Ramos (cell line): Measurements from ENCODE around the gene MINDY4B.

Experiments used
- in situ Hi-C: fragments of 300-500 bp; cut with MboI; formaldehyde crosslinking; loops from one replicate; pipeline ENCODE4 v1.14.3; 2022; ENCODE audit warnings: low sequenced_read_pairs; ENCODE audit not compliant: unreplicated experiment

The MINDY4B gene

DNA sequence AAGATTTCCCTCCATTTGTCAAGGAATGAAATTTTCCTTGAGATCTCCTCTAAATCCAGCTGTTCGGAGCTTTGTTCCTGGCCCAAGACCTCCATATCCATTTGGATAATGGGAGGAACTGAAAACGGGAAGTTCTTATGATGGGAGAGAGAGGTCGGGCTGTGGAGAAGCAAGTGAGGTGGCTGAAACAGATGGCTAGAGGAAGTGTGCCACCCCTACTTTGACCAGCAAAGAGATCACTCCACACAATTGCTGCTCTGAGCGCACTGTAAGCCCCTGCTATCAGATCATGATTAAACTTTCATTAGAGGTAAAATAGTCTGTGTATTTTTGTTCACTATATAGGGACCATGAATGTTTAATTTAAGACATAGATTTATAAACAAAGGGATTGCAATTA, at the start of gene MINDY4B:
TSS of gene MINDY4B (minus strand) at position 101 of the 400 bp plus-strand sequence. CDS start at position 101, 0 bp downstream.
- in situ Hi-C loops: no loop called here

DNA sequence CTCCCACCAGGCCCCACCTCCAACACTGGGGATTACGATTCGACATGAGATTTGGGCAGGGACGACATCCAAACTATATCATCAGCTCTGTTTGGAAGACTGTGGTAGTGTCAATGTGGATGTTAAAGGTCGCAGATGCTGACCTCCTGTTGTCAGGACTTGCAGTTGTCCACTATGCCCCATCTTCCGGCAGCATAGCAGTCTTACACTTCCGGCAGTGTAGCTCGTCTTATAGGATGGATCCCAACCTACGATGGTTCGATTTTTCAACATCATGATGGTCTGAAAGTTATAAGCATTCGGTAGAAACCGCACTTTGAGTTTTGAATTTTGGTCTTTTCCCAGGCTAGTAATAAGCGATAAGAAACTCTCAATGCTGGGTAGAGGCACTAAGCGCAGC, 46.7 kb upstream of the MINDY4B start:
- in situ Hi-C loops: no loop called here

DNA sequence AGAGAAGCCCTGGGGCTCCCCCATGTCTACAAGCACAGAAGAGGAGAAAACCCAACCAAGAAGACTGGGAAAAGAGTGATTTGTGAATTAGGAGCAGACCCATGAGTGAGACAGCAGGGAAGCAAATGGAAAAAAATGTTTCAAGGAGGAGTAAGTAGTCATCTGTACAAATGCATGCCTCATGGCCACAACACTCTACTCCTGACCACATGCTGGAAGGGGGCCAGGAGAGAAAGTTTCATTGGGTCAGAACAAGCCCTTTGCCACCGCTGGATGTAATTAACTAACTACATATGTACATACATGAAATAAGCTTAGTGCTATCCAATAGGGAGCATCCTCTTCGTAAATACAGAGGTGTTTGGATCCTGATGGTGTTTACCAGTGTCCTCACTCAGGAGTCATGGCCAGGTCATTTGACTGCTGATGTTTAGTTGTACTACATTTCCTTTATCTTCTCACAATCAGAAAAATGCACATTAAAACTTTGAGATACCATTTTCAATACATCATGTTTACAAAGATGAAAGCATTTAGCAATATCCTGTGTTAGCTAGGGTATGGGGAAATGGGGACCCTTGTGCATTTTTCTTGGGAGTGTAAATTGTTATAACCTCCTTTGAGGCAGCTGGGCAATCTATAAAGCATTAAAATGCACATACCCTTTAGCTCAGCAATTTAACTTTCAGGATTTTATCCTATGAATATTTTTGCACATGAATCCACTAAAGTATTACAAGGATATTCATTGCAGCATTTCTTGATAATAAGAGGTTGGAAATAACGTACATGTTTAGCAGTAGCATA, 40.2 kb upstream of the MINDY4B start:
- in situ Hi-C loops: no loop called here

DNA sequence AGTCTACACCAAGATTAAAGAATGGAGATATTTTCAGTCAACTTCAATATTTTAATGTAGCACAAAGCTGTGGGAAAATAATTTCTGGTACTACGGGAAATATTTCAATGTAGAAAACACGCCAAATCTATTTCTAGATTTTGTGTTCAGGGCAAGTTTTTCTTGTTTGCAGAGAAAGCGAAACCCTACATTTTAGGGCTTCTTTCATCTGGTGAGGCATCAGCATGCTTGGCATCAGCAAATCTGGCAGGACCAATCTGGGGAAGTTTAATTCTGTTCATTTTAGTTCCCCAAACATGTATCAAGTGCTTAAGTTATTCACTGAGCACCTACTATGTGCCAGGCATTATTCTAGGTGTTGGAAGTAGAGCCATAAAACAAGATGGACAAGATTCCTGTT, 37.0 kb upstream of the MINDY4B start:
- in situ Hi-C loops: no loop called here

DNA sequence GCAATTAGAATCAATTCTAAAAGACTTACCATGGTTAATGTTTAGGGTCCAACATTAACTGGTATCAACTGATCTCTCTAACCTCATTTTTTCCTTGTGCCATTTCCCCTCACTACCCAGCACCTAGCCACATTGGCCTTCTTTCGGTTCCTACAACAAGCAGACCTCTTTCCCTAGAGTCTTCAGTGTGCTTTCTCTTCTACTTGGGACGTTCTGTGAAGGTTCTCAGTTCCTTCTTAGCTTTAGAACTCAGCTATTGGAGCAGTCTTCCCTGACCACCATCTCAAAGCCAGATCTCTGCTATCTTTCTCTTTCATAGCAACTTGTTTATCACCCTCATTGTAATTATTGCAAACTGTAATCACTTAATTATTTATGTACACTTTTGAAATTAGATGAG, 31.5 kb upstream of the MINDY4B start:
- in situ Hi-C loops: no loop called here

DNA sequence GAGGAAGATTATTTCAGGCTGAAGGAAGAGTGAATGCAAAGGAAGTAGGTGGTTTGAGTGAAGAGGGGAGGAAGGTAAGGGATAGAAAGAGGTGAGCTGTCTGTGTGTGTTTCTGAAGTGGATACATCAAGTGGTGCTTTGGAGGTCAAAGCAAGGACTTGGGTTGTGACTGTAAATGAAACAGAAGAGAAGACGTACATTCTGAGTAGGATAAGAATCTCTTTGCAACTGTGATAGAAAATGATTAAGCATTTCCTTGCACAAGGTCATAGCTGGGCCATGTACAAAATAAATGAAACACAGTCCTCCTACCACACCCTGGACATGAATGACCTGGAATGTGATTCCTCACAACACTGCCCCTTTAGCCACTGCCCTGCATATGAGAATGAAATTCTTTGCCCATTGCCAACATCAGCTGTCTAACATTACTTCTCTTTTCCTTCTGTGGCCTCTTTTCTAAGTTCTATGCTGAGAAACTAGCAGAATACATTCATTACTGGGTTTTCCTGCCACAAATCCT, 28.3 kb upstream of the MINDY4B start:
- in situ Hi-C loops: no loop called here

DNA sequence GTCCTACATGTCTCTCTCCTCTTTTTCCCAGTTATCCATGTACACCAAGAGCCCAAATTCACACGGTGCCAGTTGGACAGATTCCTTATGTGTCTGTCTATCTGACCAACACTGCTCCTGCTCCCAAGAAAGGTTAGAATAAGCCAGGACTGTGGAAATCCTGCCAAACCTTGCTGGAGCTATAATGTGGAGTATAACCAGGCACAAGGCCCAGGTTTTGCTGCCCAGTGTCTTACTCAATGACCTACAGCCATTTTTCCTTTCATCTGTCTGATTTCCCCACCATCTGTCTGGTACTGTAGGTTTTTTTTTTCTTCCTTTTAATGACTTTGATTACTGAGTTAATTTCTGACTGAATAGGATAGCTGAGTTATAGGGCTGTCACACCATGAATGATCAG, 26.5 kb upstream of the MINDY4B start:
- in situ Hi-C loops: no loop called here

DNA sequence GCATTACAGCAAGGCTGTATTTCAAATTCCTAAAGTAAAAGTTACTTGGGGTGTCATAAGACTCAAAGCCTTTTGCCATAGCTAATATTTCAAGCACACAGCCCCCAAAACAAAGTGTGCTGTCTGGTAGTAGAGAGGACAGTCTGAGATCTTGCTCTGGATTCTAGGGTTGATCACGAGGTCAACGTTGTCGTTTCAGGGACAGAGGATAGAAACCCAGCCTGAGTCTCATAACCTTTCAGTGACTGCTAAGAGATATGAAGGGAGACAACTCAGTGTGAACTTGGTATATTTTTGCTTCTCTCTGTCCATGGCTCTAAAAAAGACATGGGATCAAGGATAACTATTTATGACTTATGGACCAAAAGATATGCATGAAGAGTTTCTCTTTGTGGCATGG, 25.6 kb upstream of the MINDY4B start:
- in situ Hi-C loops: no loop called here

DNA sequence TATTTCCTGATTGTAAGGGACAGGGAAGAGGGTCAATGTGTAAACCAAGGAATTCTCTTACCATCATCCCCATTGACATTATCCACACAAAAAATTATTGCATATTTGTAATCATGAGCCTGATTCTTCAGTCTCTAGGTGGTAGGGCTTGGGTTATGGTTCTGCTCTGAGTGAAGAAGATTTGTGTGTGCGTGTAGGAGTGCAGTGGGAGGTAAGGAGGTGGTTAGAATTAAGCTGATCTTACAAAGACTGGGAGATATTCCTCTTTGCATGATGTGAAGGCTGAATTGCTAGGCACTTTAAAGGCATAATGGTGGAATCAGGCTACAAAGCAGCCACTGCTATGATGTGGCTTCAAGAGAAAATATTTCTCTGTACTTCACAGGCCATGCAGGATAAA, 23.0 kb upstream of the MINDY4B start:
- in situ Hi-C loops: no loop called here

DNA sequence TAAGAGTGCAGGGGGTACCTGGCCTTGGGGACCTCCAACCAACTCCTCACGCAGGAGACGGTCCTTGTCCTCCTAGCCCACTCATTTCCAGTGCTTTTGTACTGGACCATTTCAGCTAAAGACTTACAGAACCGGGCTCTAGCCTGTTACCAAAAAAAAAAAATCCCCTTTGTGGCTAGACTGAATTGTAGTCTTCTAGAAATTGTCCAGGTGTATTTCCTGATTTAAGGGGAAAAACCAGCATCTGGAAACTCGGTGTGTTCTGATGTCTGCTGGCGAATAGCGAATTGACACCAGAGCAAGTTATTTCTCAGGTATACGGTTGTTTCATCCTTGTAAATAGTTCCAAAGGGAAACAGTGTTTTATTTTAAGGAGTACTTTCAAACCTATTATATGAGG, 21.1 kb upstream of the MINDY4B start:
- in situ Hi-C loops: no loop called here

DNA sequence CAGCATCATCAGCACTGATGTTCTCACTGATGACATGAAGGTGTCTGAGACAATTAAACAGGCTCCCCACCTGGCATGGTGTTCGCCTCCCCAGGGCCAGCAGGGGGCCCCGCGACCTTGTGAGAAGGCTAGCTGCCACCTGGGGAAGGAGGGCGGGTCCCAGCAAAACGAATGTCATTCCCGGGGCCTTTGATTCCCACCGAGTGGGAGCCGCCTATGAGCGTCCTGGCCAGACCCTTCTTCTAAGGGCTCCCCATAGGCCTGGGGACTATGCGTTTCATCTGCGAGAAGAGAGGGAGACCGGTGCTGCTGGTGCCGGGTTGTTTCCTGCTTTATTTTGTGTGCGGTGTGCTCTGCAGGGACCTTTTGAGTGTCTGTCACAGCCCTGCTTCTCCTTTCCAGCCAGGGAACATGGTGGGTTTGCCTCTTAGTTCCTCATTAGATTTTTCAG, 20.5 kb upstream of the MINDY4B start:
- in situ Hi-C loops: no loop called here

DNA sequence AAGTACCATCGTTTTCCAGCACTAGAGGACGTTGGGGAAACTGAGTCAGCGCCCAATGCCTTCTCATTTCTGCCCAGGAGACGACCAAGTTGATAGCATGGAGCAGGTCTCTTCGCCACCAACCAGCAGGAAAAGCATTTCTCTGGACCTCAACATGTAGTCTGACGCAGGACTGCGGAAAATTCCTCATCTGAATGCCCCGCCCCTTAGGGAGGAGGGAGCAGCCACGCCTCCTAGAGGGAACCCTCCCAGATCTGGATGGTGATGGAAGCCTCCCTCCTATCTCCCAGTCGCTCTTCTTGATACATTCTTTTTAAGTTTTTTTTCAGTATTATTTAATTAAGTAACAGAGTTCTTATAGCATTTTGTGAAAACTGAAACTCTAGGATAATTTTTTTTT, 17.4 kb upstream of the MINDY4B start:
- in situ Hi-C loops: no loop called here

DNA sequence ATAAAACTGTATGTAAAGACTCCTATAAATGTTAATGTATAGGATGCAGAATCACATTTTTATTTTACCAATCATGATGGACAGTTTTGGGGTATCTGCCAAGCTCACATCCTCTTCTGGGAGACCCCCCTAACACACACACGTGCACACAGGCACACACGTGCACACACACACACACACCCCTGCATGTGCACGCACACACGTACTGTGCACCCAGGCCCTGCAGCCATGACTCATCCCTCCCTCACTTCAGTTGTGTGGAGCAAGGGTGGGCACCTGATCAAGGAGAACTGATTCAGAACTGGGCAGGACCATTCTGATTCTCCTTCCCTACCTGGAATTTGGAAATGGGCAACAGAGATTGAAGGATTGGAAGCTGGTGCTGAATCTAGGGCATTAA, 16.0 kb upstream of the MINDY4B start:
- in situ Hi-C loops: no loop called here

DNA sequence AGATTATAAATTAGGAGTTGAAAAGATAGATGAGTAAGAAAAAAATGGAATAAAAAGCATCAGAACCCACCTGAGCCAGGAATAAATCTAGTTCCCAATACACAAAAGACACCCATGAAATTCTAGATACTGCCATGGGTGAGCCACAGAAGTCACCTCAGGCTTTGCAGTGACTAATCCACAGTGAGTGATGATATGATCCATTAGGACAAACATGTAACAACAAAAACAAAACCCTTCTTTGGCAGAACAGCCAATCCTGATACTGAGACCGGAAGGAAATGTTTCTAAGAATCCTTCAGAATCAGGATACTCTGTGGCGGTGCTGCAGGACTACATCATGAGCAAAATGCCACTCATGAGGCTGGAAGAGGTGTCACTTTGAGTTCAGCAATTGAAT, 15.0 kb upstream of the MINDY4B start:
- in situ Hi-C loops: no loop called here

DNA sequence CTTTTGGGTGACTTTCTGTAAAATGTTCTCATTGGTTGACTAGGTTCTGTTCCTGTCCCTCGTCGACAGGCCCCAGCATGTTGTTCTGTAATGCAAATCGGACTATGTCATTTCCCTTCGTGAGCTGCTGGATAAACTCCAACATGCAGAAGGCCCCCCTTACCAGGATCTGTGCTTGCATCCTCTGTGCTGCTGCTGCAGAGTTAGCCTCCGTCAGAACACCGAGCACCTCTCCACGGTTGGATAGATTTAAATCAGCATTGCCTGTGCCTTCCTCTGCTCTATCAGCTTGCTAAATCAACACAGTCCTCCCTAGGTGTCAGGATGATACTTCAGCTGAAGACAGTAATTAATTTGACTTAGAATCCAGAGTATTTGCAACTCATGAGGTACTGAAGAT, 12.7 kb upstream of the MINDY4B start:
- in situ Hi-C loops: no loop called here

DNA sequence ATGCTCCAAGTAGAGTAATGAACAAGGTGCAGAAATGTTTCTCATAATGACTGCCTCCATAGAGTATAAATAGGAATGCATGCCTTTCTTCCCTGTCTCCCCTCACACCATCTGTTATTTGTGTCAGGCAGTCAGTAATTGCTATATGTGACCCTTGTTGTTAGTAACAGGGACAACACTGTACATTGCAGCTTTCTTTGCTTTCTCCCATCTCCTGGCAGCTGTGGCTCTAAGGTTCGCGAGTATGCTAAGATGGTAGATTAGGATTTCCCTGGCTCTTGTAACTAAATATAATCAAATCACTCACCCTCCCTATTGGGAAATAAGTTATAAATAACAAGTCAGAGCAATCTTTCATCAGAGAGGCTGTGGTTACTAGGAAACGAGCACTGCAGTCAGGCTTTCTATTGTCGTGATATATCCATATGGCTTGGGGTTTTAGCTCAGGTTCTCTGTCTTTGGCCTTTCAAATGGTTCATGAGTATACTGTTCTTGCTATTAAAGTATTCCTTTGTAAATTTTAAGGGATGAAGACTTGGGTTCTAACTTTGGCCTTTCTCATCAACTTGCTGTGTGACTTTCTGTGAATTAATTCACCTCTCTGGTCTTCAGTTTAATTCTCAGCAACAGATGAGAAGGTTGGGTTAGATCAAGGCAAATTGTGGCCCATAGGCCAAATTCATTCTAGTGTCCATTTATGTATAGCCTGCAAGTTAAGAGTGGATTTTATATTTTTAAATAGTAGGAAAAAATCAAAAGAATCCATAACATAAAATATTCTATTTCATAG, 8.1 kb upstream of the MINDY4B start:
- in situ Hi-C loops: no loop called here

DNA sequence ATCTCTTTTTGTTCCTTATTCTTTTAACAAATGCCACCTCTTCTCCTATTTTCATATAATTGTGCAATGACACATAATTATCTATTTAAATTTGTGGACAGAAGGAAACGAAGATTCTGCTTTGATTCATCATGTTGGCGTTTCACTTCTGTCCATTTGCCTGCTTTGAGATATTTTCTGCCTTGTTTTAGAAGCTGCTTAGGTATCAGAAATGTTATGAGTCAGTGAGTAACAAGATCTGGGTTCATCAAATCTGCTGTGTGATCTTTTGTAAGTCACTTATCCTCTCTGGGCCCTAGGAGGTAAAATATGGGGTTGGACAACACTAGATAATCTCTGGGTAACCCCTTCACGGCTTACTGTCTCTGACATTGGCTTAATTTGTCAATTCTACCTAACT, 7.3 kb upstream of the MINDY4B start:
- in situ Hi-C loops: no loop called here

DNA sequence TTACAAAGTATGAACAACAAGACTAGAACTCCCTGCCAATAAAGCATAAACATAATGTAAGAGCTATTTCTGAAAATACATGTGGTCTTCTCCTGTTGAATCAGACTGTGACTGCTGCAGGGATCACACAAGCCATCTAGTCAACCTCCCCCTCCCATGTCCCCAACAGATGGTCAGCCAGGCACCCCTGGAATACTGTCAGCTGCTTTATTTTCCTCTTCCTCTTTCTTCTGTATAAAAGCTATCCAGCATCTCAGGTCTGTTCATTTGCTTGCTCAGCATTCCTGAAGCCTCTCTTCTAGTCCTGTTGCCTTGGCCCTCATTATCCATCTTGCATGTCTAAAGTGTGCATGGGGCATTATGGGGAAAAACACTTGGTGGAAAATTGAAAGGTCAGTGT, 6.5 kb upstream of the MINDY4B start:
- in situ Hi-C loops: no loop called here

DNA sequence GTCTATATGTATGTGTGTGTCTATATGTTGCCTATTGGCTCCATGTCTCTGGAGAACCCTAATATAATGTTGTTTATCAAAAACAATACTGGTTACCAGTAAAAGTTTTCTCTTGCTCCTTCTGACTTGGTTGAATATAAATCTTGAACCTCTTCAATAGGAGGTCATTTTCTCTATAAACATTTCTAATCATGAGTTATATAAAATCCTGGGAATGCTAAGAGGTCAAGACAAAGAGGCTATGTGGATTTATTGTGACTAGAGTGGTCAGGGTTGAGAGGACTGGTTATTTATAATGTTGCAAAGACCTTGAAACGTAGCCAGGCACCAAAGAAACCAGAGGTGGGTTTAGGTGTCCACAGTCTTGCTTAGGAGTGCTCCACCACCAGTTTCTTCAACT, 1.2 kb upstream of the MINDY4B start:
- in situ Hi-C loops: no loop called here

DNA sequence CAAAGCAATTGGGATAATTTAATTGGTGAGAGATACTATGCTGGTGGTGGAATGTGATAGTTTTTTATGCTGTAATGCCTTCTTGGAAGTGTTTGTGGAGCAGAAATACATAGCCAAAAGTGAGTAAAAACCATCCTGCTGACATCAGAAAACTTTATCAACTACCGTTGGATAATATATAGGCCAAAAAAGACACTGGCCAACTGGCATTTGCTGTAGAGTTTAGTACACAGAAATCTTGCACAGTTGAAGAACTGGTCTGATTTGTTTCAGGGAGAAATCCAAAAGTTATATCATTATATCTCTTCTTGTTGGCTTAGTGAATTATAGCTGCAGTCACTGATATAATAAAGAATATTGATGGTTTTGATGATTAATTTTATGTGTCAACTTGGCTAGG, 507 bp upstream of the MINDY4B start:
- in situ Hi-C loops: no loop called here

DNA sequence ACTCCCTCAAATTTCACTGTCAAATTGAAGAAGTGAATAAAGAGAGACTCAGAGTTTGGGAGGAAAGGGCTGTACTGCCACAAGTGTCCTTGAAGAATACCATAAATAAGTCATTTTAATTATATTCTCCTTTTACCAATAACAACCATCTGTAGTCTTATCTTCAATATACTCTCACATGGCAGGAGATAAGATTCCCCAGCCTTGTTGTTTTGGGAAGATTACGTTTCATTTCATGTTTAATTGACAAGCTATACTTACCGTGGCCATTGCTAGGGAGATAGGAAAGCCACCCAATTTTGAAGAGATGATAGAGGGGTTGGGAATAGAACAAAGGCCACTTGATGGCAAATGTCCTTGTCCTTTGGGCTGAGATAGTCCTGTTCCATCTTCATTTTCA, 2.3 kb downstream of the MINDY4B start:
- in situ Hi-C loops: no loop called here
